K562 (cell line): ENCODE measurements around the gene SMIM29. TPM values are rescaled to one million over a fixed set of nuclear protein-coding genes. Genes with fewer than 3 reads are reported as not detected.
A peak's percentile ranks its signal among the peaks of the same experiment; 100 is the strongest.

Experiments
- AFF4 ChIP-seq: sonication (generic); formaldehyde crosslinking; IDR thresholded peaks from 2 replicates; pipeline ENCODE4 v1.8.0; 2023; ENCODE audit warnings: mild to moderate bottlenecking, missing genetic modification reagents
- CEBPB ChIP-seq: fragments of 450-650 bp; IDR thresholded peaks from 2 replicates; pipeline ENCODE4 v1.6.1; 2016; ENCODE audit warnings: missing genetic modification characterization, missing compliant biosample characterization
- KLF1 ChIP-seq: fragments of 450-650 bp; IDR thresholded peaks from 2 replicates; pipeline ENCODE4 v1.6.1; 2016; ENCODE audit warnings: missing genetic modification characterization, missing compliant biosample characterization
- LCOR ChIP-seq: sonication (generic); formaldehyde crosslinking; IDR thresholded peaks from 2 replicates; pipeline ENCODE4 v1.8.0; 2022; ENCODE audit warnings: mild to moderate bottlenecking, missing genetic modification reagents
- NUFIP1 ChIP-seq: fragments of 450-650 bp; IDR thresholded peaks from 2 replicates; pipeline ENCODE4 v1.6.1; 2018; ENCODE audit not compliant: partially characterized antibody
- SMAD1 ChIP-seq: fragments of 150-350 bp; IDR thresholded peaks from 2 replicates; pipeline ENCODE4 v1.6.1; 2014; ENCODE audit warnings: low read length, low read depth; ENCODE audit not compliant: partially characterized antibody
- SREBF1 ChIP-seq: fragments of 150-350 bp; IDR thresholded peaks from 2 replicates; pipeline ENCODE4 v1.6.1; 2014; ENCODE audit warnings: antibody characterized with exemption, low read depth, low read length, borderline replicate concordance
- ZNF707 ChIP-seq: fragments of 250-450 bp; sonication (Bioruptor Pico); conservative IDR thresholded peaks from 2 replicates; pipeline ENCODE4 v1.8.0; 2022; ENCODE audit warnings: inconsistent platforms, mild to moderate bottlenecking, moderate library complexity
- polyA plus RNA-seq, 8 experiments: library from polyadenylated mRNA; depleted of rRNA in 4 of 8; stranded (reverse) in 5 of 8; unstranded in 3 of 8; fragments of >200 nt; fragmentation: Nextera tagmentation in 2 of 8; fragmentation: Illumina TruSeq in 1 of 8; extraction: Ambion mirVana in 2 of 8; extraction: Trizol in 1 of 8; gene quantifications; 2 replicates each; pipeline versions ENCODE4 v1.2.1 to v1.2.3, GENCODE V29; 2011 to 2014; ENCODE audit warnings: inconsistent platforms in 1 of 8, missing spikeins in 1 of 8
- total RNA-seq, 7 experiments: library from RNA; depleted of rRNA in 6 of 7; stranded (reverse); fragments of >200 nt in 6 of 7; fragmentation: Illumina TruSeq in 2 of 7; extraction: Trizol in 2 of 7; gene quantifications; 2 replicates each; pipeline versions ENCODE4 v1.2.1 to v1.2.3, GENCODE V29; 2011 to 2021; ENCODE audit warnings: low replicate concordance in 1 of 7
- TF ChIP-seq, protein P1 (sequence below): sonication (generic); formaldehyde crosslinking; IDR thresholded peaks from 2 replicates; pipeline ENCODE4 v1.8.0; 2023; ENCODE audit warnings: missing genetic modification reagents, mild to moderate bottlenecking, borderline replicate concordance
- TF ChIP-seq, protein P2 (sequence below): fragments of 450-650 bp; formaldehyde crosslinking; IDR thresholded peaks from 2 replicates; pipeline ENCODE4 v1.4.0; 2020; ENCODE audit warnings: mild to moderate bottlenecking, mixed read lengths
- TF ChIP-seq, protein P3 (sequence below): fragments of 450-650 bp; IDR thresholded peaks from 2 replicates; pipeline ENCODE4 v1.7.0; 2016; ENCODE audit warnings: borderline replicate concordance

SMIM29 gene
- total and polyA plus RNA-seq, 9 of the 15 experiments (the other 6 are each of a cell fraction or from before 2014, with no cell fraction given): 6.5 to 36.7 (median 20.9) TPM

GRCh38 chr6:34276881-34277762 lies 28.3 kb upstream of the SMIM29 start (continued):
- TF ChIP-seq, protein P1, sequence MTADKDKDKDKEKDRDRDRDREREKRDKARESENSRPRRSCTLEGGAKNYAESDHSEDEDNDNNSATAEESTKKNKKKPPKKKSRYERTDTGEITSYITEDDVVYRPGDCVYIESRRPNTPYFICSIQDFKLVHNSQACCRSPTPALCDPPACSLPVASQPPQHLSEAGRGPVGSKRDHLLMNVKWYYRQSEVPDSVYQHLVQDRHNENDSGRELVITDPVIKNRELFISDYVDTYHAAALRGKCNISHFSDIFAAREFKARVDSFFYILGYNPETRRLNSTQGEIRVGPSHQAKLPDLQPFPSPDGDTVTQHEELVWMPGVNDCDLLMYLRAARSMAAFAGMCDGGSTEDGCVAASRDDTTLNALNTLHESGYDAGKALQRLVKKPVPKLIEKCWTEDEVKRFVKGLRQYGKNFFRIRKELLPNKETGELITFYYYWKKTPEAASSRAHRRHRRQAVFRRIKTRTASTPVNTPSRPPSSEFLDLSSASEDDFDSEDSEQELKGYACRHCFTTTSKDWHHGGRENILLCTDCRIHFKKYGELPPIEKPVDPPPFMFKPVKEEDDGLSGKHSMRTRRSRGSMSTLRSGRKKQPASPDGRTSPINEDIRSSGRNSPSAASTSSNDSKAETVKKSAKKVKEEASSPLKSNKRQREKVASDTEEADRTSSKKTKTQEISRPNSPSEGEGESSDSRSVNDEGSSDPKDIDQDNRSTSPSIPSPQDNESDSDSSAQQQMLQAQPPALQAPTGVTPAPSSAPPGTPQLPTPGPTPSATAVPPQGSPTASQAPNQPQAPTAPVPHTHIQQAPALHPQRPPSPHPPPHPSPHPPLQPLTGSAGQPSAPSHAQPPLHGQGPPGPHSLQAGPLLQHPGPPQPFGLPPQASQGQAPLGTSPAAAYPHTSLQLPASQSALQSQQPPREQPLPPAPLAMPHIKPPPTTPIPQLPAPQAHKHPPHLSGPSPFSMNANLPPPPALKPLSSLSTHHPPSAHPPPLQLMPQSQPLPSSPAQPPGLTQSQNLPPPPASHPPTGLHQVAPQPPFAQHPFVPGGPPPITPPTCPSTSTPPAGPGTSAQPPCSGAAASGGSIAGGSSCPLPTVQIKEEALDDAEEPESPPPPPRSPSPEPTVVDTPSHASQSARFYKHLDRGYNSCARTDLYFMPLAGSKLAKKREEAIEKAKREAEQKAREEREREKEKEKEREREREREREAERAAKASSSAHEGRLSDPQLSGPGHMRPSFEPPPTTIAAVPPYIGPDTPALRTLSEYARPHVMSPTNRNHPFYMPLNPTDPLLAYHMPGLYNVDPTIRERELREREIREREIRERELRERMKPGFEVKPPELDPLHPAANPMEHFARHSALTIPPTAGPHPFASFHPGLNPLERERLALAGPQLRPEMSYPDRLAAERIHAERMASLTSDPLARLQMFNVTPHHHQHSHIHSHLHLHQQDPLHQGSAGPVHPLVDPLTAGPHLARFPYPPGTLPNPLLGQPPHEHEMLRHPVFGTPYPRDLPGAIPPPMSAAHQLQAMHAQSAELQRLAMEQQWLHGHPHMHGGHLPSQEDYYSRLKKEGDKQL: no peak
- TF ChIP-seq AFF4 (no peak), LCOR (CRISPR knock-in tag) (no peak), KLF1 (tag) (no peak), CEBPB (tag) (no peak), ZNF707 (CRISPR knock-in tag) (no peak), SREBF1 (no peak), NUFIP1 (peak; percentile 68), SMAD1 (no peak)
- TF ChIP-seq, protein P2, sequence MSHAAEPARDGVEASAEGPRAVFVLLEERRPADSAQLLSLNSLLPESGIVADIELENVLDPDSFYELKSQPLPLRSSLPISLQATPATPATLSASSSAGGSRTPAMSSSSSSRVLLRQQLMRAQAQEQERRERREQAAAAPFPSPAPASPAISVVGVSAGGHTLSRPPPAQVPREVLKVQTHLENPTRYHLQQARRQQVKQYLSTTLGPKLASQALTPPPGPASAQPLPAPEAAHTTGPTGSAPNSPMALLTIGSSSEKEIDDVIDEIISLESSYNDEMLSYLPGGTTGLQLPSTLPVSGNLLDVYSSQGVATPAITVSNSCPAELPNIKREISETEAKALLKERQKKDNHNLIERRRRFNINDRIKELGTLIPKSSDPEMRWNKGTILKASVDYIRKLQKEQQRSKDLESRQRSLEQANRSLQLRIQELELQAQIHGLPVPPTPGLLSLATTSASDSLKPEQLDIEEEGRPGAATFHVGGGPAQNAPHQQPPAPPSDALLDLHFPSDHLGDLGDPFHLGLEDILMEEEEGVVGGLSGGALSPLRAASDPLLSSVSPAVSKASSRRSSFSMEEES: no peak; the same call in 1 of the 2 replicates
- TF ChIP-seq, protein P3, sequence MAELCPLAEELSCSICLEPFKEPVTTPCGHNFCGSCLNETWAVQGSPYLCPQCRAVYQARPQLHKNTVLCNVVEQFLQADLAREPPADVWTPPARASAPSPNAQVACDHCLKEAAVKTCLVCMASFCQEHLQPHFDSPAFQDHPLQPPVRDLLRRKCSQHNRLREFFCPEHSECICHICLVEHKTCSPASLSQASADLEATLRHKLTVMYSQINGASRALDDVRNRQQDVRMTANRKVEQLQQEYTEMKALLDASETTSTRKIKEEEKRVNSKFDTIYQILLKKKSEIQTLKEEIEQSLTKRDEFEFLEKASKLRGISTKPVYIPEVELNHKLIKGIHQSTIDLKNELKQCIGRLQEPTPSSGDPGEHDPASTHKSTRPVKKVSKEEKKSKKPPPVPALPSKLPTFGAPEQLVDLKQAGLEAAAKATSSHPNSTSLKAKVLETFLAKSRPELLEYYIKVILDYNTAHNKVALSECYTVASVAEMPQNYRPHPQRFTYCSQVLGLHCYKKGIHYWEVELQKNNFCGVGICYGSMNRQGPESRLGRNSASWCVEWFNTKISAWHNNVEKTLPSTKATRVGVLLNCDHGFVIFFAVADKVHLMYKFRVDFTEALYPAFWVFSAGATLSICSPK: no peak
